ENCODE data around the gene TMUB2.
"Not testable (repeated sequence)": the region's sequence is repeated elsewhere in the genome, so short reads cannot be mapped to it uniquely, and the experiment has no call there.

TMUB2 gene

GRCh38 chr17:44186307-44187130, at the start of gene TMUB2:
Gene TMUB2 (plus strand): TSS chr17:44186972. CDS start chr17:44187709, 737 bp downstream.
- DNase-seq = peak; percentile 100

GRCh38 chr17:44137891-44138709, 48.7 kb upstream of the TMUB2 start:
- DNase-seq = peak; percentile 62

- not testable (repeated sequence) for DNase-seq
Observed at GRCh38 chr17:44143921-44144320, 42.9 kb upstream of the TMUB2 start.

- DNase-seq = no peak
Observed at GRCh38 chr17:44144966-44145739, 41.6 kb upstream of the TMUB2 start.

- no peak for DNase-seq
Observed at GRCh38 chr17:44146375-44147346, 40.1 kb upstream of the TMUB2 start.

- no peak for DNase-seq
Observed at GRCh38 chr17:44147812-44148211, 39.0 kb upstream of the TMUB2 start.

GRCh38 chr17:44149066-44149465, 37.7 kb upstream of the TMUB2 start:
- DNase-seq = not testable (repeated sequence)

- no peak for DNase-seq
Observed at GRCh38 chr17:44149750-44150329, 36.9 kb upstream of the TMUB2 start.

GRCh38 chr17:44152875-44153274, 33.9 kb upstream of the TMUB2 start:
- DNase-seq = no peak

- no peak for DNase-seq
Observed at GRCh38 chr17:44155488-44155887, 31.3 kb upstream of the TMUB2 start.

GRCh38 chr17:44159519-44160210, 27.1 kb upstream of the TMUB2 start:
- DNase-seq = peak; percentile 24

- no peak for DNase-seq
Observed at GRCh38 chr17:44164476-44164875, 22.3 kb upstream of the TMUB2 start.

GRCh38 chr17:44167181-44167861, 19.5 kb upstream of the TMUB2 start:
- no peak for DNase-seq

- DNase-seq = no peak
Observed at GRCh38 chr17:44170135-44170498, 16.7 kb upstream of the TMUB2 start.

GRCh38 chr17:44170499-44171201, 16.1 kb upstream of the TMUB2 start, which contains the start of gene ASB16:
Gene ASB16 (plus strand): TSS chr17:44170704. CDS start chr17:44170790, 86 bp downstream.
- no peak for DNase-seq

GRCh38 chr17:44171931-44172455, 14.8 kb upstream of the TMUB2 start:
- DNase-seq = no peak

- DNase-seq = no peak
Observed at GRCh38 chr17:44174427-44174826, 12.3 kb upstream of the TMUB2 start.

- no peak for DNase-seq
Observed at GRCh38 chr17:44176257-44176656, 10.5 kb upstream of the TMUB2 start.
